WERI-Rb-1 (cell line): Measurements from ENCODE around the gene INSYN2A.

ENCODE experiments used
- DNase-seq: peaks from one replicate; pipeline ENCODE4 v3.0.0-alpha.2; 2020
- H3K27ac ChIP-seq: fragments of 250-450 bp; sonication (Bioruptor Pico); 2 replicates; pipeline ENCODE4 v1.5.1; 2020; ENCODE audit warnings: mild to moderate bottlenecking, moderate library complexity
- H3K27me3 ChIP-seq: fragments of 250-450 bp; sonication (Bioruptor Pico); 2 replicates; pipeline ENCODE4 v1.5.1; 2021; ENCODE audit warnings: mild to moderate bottlenecking, low read depth, moderate library complexity; ENCODE audit not compliant: insufficient read depth, severe bottlenecking
- H3K36me3 ChIP-seq: fragments of 250-450 bp; sonication (Bioruptor Pico); 2 replicates; pipeline ENCODE4 v1.5.1; 2020; ENCODE audit warnings: mild to moderate bottlenecking, moderate library complexity
- H3K4me3 ChIP-seq: 2 replicates; pipeline ENCODE4 v1.5.1; 2011; ENCODE audit warnings: low read depth, mild to moderate bottlenecking, control low read depth, low read length
- H3K9me3 ChIP-seq: fragments of 250-450 bp; sonication (Bioruptor Pico); 2 replicates; pipeline ENCODE4 v1.5.1; 2021; ENCODE audit warnings: mild to moderate bottlenecking, moderate library complexity; ENCODE audit not compliant: severe bottlenecking
- CTCF ChIP-seq: IDR thresholded peaks from 2 replicates; pipeline ENCODE4 v1.5.1; 2011; ENCODE audit warnings: low read depth, mild to moderate bottlenecking, control low read depth, inconsistent platforms, low read length

INSYN2A gene

GRCh38 chr10:127174866-127175265 is 21.5 kb downstream of the INSYN2A start:
- DNase-seq, result no peak
- no peak overlapping the region for H3K27ac ChIP-seq
- H3K9me3 ChIP-seq, result no peaks in the 10 kb centered on the region
- no peak for TF ChIP-seq CTCF
- no peaks in the 10 kb centered on the region for H3K27me3 ChIP-seq
- H3K36me3 ChIP-seq, result no peaks in the 10 kb centered on the region
- H3K4me3 ChIP-seq, result no peak overlapping the region

GRCh38 chr10:127168261-127168660 is 28.1 kb downstream of the INSYN2A start:
- no peak for TF ChIP-seq CTCF
- no peak overlapping the region for H3K4me3 ChIP-seq
- no peak overlapping the region for H3K27ac ChIP-seq
- no peaks in the 10 kb centered on the region for H3K36me3 ChIP-seq
- no peaks in the 10 kb centered on the region for H3K9me3 ChIP-seq
- DNase-seq, result no peak
- no peaks in the 10 kb centered on the region for H3K27me3 ChIP-seq

- Histone ChIP-seq H3K27me3 (no peaks in the 10 kb centered on the region), H3K27ac (no peak overlapping the region), H3K9me3 (no peaks in the 10 kb centered on the region), H3K36me3 (no peaks in the 10 kb centered on the region), H3K4me3 (no peak overlapping the region)
- no peak for TF ChIP-seq CTCF
- DNase-seq, result no peak
These were observed 33.5 kb downstream of the INSYN2A start for GRCh38 chr10:127162841-127163240.

- Histone ChIP-seq H3K27me3 (no peaks in the 10 kb centered on the region), H3K9me3 (no peaks in the 10 kb centered on the region), H3K4me3 (no peak overlapping the region), H3K27ac (no peak overlapping the region), H3K36me3 (no peaks in the 10 kb centered on the region)
- no peak for DNase-seq
- no peak for TF ChIP-seq CTCF
These were observed 34.9 kb downstream of the INSYN2A start for GRCh38 chr10:127161482-127161881.

- Histone ChIP-seq H3K4me3 (no peak overlapping the region), H3K27ac (no peak overlapping the region), H3K36me3 (no peaks in the 10 kb centered on the region), H3K27me3 (no peaks in the 10 kb centered on the region), H3K9me3 (no peaks in the 10 kb centered on the region)
- no peak for TF ChIP-seq CTCF
- DNase-seq, result no peak
These were observed 36.6 kb downstream of the INSYN2A start for GRCh38 chr10:127159648-127160245.

GRCh38 chr10:127158662-127159061 is 37.7 kb downstream of the INSYN2A start:
- no peak for TF ChIP-seq CTCF
- Histone ChIP-seq H3K27ac (no peak overlapping the region), H3K36me3 (no peaks in the 10 kb centered on the region), H3K27me3 (no peaks in the 10 kb centered on the region), H3K4me3 (no peak overlapping the region), H3K9me3 (no peaks in the 10 kb centered on the region)
- no peak for DNase-seq
